Activated T-cell treated with anti-CD3 and anti-CD28 coated beads, Interleukin-2, amount 50 U/mL, for 72 hours (primary cell): ENCODE results near the gene IGF2R. TPM values are rescaled to one million over a fixed set of nuclear protein-coding genes. Genes with fewer than 3 reads are reported as not detected.
"Not testable (repeated sequence)": the region's sequence is repeated elsewhere in the genome, so short reads cannot be mapped to it uniquely, and the experiment has no call there.

Source experiments
- ATAC-seq, 2 donors: fragments of 150-1000 bp; cut with Tn5 transposase; replicated peaks in 1 of 2; 2 replicates each; pipeline ENCODE4 v1.10.0; 2021; ENCODE audit warnings: moderate library complexity in 2 of 2, mild to moderate bottlenecking in 1 of 2
- DNase-seq, 2 donors: peaks; one replicate each; pipeline ENCODE4 v3.0.0; 2021 to 2022; ENCODE audit warnings: mixed read lengths in 1 of 2
- H3K27ac Mint-ChIP-seq: one replicate; pipeline ENCODE4 v1.8.0; 2022; ENCODE audit warnings: mild to moderate bottlenecking, moderate library complexity, mixed read lengths
- H3K27me3 Mint-ChIP-seq: one replicate; pipeline ENCODE4 v1.8.0; 2022; ENCODE audit warnings: low read depth, mixed read lengths
- H3K36me3 Mint-ChIP-seq, 2 donors: one replicate each; pipeline ENCODE4 v1.8.0; 2022; ENCODE audit warnings: mixed read lengths in 2 of 2, mild to moderate bottlenecking in 1 of 2; ENCODE audit not compliant: insufficient read depth in 2 of 2
- H3K4me1 Mint-ChIP-seq: one replicate; pipeline ENCODE4 v1.8.0; 2022; ENCODE audit warnings: low read depth, mixed read lengths
- H3K4me3 Mint-ChIP-seq, 2 donors: one replicate each; pipeline ENCODE4 v1.8.0; 2022; ENCODE audit warnings: mild to moderate bottlenecking in 2 of 2, mixed read lengths in 2 of 2, moderate library complexity in 2 of 2
- H3K9me3 Mint-ChIP-seq, 2 donors: one replicate each; pipeline ENCODE4 v1.8.0; 2022; ENCODE audit warnings: mixed read lengths in 2 of 2
- total RNA-seq, 2 donors: library from RNA; stranded (reverse); gene quantifications; one replicate each; pipeline ENCODE4 v1.2.3, GENCODE V29; 2022

IGF2R gene
- total RNA-seq, 2 donors from 2014 or later, result 68.9 to 83.6 TPM

GRCh38 chr6:160088069-160088783, 119.3 kb downstream of the IGF2R start:
- H3K4me1 Mint-ChIP-seq, result no peaks in the 10 kb centered on the region
- no peaks in the 10 kb centered on the region for H3K27me3 Mint-ChIP-seq
- no peak overlapping the region for H3K27ac Mint-ChIP-seq
- DNase-seq (no peak), ATAC-seq (no peak)
- no peaks in the 10 kb centered on the region for H3K9me3 Mint-ChIP-seq
- H3K4me3 Mint-ChIP-seq, result no peak overlapping the region
- peaks cover 7 to 28% of the 10 kb centered on the region in 2 donors for H3K36me3 Mint-ChIP-seq

DNA sequence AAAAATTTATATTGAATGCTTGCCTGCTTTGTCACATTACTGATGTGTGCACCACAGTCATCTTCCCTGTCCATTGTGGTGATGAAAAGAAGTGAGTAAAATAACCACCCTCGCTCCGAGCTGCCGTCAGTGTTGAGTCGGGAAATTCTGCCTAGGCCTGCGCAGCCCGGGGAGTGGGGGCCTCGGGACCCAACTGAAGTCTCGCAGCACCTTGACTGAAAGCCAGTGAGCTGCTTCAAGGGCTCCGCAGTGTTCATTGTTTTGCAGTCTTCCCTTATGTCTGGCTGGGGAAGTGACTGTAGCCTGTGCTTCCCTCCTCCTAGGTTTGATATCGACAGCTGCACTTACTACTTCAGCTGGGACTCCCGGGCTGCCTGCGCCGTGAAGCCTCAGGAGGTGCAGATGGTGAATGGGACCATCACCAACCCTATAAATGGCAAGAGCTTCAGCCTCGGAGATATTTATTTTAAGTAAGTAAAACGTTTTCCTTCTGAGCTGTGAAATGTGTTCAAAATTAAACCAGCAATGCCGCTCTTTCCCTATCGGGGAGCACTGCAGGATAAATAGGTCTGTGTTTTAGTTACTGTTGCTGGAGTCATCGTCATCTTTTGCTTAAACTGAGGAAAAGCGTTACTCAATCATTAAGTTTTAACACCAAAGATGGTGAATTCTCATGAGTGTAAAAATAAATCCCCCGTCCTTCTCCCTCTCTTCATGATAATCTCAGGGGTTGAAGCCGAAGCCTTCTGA, 120.1 kb downstream of the IGF2R start:
- H3K9me3 Mint-ChIP-seq, result no peaks in the 10 kb centered on the region
- H3K4me3 Mint-ChIP-seq, result no peak overlapping the region
- no peak for DNase-seq
- no peaks in the 10 kb centered on the region for H3K27me3 Mint-ChIP-seq
- no peaks in the 10 kb centered on the region for H3K4me1 Mint-ChIP-seq
- no peak for ATAC-seq
- peak overlapping the region; percentile 13 for H3K27ac Mint-ChIP-seq
- H3K36me3 Mint-ChIP-seq, result peaks cover 11 to 27% of the 10 kb centered on the region in 2 donors

DNA sequence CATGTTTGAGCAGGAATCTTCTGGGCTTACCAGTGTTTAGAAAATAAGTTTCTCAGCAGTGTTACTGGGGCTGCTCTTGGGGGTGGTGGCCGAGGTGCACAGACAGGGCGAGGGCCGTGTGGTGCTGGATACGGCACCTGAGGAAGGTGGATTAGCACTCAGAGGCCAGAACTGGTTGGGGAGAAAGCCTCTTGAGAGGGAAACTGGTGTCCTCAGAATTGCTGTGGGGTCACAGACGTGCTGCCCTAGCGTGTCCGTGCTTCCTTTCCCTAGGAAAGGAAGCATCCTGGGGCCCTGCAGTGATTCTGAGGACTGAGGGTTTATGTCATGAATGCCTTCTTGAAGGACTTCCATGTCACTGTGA, 120.6 kb downstream of the IGF2R start:
- no peak overlapping the region for H3K4me3 Mint-ChIP-seq
- no peak for DNase-seq
- no peak for ATAC-seq
- H3K27me3 Mint-ChIP-seq, result no peaks in the 10 kb centered on the region
- H3K4me1 Mint-ChIP-seq, result no peaks in the 10 kb centered on the region
- H3K9me3 Mint-ChIP-seq, result no peaks in the 10 kb centered on the region
- H3K27ac Mint-ChIP-seq, result peak overlapping the region; percentile 13
- peaks cover 9 to 23% of the 10 kb centered on the region in 2 donors for H3K36me3 Mint-ChIP-seq

DNA sequence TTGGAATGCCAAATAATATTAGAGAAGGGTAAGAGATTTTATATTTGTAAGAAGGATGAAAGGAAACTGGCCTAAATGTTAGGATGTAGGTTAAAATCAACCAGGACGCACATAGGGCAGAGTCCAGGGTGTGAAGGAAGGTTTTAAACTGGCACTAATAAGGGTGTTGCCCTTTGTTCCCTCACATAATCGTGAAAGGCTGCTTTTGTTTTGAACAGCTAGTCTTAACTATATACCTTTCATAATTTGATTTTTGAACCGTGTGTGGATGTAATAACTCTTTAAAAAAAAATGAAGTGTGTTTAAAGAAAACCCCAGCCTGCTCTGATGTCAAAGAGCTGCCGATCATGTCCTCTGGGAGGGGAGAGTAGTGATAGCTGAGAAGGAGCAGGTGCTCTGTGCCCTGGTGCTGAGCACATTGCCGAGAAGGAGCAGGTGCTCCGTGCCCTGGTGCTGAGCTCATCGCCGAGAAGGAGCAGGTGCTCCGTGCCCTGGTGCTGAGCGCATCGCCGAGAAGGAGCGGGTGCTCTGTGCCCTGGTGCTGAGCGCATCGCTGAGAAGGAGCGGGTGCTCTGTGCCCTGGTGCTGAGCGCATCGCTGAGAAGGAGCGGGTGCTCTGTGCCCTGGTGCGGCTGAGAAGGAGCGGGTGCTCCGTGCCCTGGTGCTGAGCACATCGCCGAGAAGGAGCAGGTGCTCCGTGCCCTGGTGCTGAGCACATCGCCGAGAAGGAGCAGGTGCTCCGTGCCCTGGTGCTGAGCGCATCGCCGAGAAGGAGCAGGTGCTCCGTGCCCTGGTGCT, 121.8 kb downstream of the IGF2R start:
- not testable (repeated sequence) for DNase-seq, H3K27ac Mint-ChIP-seq, ATAC-seq, H3K4me3 Mint-ChIP-seq, H3K4me1 Mint-ChIP-seq, H3K27me3 Mint-ChIP-seq, H3K9me3 Mint-ChIP-seq
- H3K36me3 Mint-ChIP-seq, result peaks cover 9 to 19% of the 10 kb centered on the region in 2 donors

GRCh38 chr6:160092176-160092575, 123.3 kb downstream of the IGF2R start:
- H3K4me3 Mint-ChIP-seq, H3K4me1 Mint-ChIP-seq, DNase-seq, H3K27me3 Mint-ChIP-seq, ATAC-seq, H3K27ac Mint-ChIP-seq, H3K9me3 Mint-ChIP-seq: not testable (repeated sequence)
- peaks cover 10 to 17% of the 10 kb centered on the region in 2 donors for H3K36me3 Mint-ChIP-seq

GRCh38 chr6:160092602-160093001, 123.7 kb downstream of the IGF2R start:
- no peak for ATAC-seq
- DNase-seq, result no peak
- Mint-ChIP-seq H3K4me3 (no peak overlapping the region), H3K9me3 (no peaks in the 10 kb centered on the region), H3K4me1 (no peaks in the 10 kb centered on the region), H3K27ac (no peak overlapping the region), H3K36me3 (peaks cover 10 to 17% of the 10 kb centered on the region in 2 donors), H3K27me3 (no peaks in the 10 kb centered on the region)

DNA sequence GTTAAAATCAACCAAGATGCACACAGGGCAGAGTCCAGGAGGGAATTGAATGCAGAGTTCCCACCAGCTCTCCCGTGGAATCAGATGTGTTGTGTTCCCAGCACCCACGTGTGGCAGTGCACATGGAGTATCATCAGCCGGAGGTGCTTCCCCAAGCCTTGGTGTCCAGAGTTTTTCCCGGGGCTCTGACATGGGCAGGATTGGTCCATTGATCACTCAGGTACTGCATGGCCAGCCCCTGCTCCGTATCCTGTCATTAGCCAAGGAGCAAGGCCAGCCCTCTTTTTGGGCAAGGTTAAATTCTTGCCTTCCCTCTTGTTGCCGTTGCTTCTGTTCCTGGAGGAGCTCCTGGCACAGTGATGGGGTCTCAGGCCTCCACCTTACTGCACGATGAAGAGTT, 124.2 kb downstream of the IGF2R start:
- Mint-ChIP-seq H3K4me3 (no peak overlapping the region), H3K27ac (no peak overlapping the region), H3K9me3 (no peaks in the 10 kb centered on the region), H3K27me3 (no peaks in the 10 kb centered on the region), H3K36me3 (peaks cover 10 to 19% of the 10 kb centered on the region in 2 donors), H3K4me1 (no peaks in the 10 kb centered on the region)
- ATAC-seq (no peak), DNase-seq (no peak)

- DNase-seq, result no peak
- Mint-ChIP-seq H3K27me3 (no peaks in the 10 kb centered on the region), H3K4me1 (no peaks in the 10 kb centered on the region), H3K27ac (no peak overlapping the region), H3K9me3 (no peaks in the 10 kb centered on the region), H3K36me3 (peaks cover 12 to 20% of the 10 kb centered on the region in 2 donors), H3K4me3 (no peak overlapping the region)
- ATAC-seq, result no peak
These were observed 125.1 kb downstream of the IGF2R start for GRCh38 chr6:160093946-160094345.

- Mint-ChIP-seq H3K4me1 (no peaks in the 10 kb centered on the region), H3K36me3 (peaks cover 12 to 13% of the 10 kb centered on the region in 2 donors), H3K27me3 (no peaks in the 10 kb centered on the region), H3K27ac (peak overlapping the region; percentile 5), H3K9me3 (no peaks in the 10 kb centered on the region), H3K4me3 (no peak overlapping the region)
- no peak for ATAC-seq
- DNase-seq, result no peak
These were observed 126.4 kb downstream of the IGF2R start for GRCh38 chr6:160095146-160095845.

DNA sequence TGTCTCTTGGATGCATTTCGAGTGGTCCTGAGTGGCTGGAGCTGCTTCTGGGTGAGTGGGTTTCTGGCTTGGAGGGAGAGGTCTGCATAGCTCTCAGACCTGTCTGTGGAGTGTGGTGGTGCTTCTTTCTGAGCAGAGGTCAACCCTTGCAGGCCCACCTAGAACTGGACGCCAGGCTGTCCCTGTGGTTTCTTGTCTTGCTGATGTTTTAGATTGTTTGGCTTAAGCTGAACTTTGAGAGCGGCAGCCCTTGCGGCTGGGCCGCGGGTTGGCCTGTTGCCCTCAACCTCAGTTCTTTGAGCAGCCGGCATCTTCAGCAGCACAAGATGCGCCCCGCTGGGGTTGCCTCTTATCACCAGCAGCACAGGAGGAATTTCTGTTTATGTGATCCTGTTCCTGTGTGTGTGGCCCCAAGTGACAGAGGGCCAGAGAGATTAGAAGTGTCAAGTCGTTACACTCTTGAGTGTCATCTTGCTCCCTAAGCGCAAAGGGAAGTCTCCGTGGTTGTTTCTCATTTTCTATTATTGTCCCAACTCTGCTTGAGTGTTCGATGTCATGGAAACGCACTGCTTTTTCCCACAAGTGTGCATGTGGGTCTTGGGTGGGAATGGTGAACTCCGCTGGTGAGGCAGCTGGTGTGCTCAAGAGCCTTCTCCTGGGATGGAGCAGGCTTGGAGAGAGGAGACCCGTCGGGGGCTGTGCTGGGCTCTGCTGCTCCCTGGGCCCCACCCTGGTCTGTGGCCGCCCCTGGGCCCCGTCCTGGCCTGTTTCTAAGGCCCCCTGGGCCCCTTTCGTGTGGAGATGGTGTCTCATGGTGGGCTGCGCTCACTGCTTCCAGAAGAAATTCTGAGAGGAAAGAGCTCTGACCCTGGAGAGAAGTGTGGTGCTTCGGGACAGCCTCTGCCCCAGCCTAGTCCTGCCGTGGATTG, 132.7 kb downstream of the IGF2R start:
- peak overlapping the region; percentile 45 for H3K27ac Mint-ChIP-seq
- DNase-seq (no peak), ATAC-seq (peak in 1 of 2 donors; percentile 19)
- no peak overlapping the region for H3K4me3 Mint-ChIP-seq
- H3K9me3 Mint-ChIP-seq, result no peaks in the 10 kb centered on the region
- peaks cover 7% of the 10 kb centered on the region for H3K4me1 Mint-ChIP-seq
- H3K27me3 Mint-ChIP-seq, result no peaks in the 10 kb centered on the region
- H3K36me3 Mint-ChIP-seq, result peaks cover 7 to 24% of the 10 kb centered on the region in 2 donors

DNA sequence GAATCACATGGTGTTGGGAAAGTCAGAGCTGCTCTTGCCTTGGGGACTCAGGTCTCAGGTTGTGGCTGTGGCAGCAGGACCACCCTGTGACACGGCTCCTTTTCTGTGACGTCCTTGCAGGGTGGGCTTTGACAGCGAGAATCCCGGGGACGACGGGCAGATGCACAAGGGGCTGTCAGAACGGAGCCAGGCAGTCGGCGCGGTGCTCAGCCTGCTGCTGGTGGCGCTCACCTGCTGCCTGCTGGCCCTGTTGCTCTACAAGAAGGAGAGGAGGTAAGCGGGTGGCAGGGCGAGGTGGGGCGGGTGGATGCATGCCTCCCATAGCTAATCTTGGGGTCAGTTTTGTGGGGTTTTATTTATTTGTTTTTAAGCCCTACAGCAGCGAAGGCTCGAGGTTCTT, 133.5 kb downstream of the IGF2R start:
- H3K36me3 Mint-ChIP-seq, result peaks cover 5 to 20% of the 10 kb centered on the region in 2 donors
- no peaks in the 10 kb centered on the region for H3K27me3 Mint-ChIP-seq
- peaks cover 7% of the 10 kb centered on the region for H3K4me1 Mint-ChIP-seq
- ATAC-seq (no peak), DNase-seq (no peak)
- no peak overlapping the region for H3K27ac Mint-ChIP-seq
- no peak overlapping the region for H3K4me3 Mint-ChIP-seq
- no peaks in the 10 kb centered on the region for H3K9me3 Mint-ChIP-seq
